GM12891 (cell line): ENCODE data around the gene EGFLAM.

ENCODE experiments used
- DNase-seq: peaks from one replicate; pipeline ENCODE4 v3.0.0; 2011; ENCODE audit warnings: low spot score; ENCODE audit not compliant: insufficient read length
- FAIRE-seq: peaks from 2 replicates; lab custom pipeline; 2011; peaks lifted over from hg19 to GRCh38; lab: Jason Lieb, UNC
- PAX5 ChIP-seq: IDR thresholded peaks from 2 replicates; pipeline ENCODE4 v1.6.1; 2011; ENCODE audit warnings: low read length, moderate library complexity, mild to moderate bottlenecking; ENCODE audit not compliant: insufficient read depth, severe bottlenecking
- POLR2A ChIP-seq: IDR thresholded peaks from 2 replicates; pipeline ENCODE4 v1.6.1; 2011; ENCODE audit warnings: low read depth, low read length, control low read depth
- POLR2AphosphoS5 ChIP-seq: IDR thresholded peaks from 2 replicates; pipeline ENCODE4 v1.6.1; 2011; ENCODE audit warnings: low read depth, low read length, control low read depth
- POU2F2 ChIP-seq: IDR thresholded peaks from 2 replicates; pipeline ENCODE4 v1.6.1; 2011; ENCODE audit warnings: low read depth, mild to moderate bottlenecking, control low read depth, low read length, moderate library complexity
- SPI1 ChIP-seq: IDR thresholded peaks from 2 replicates; pipeline ENCODE4 v1.6.1; 2011; ENCODE audit warnings: low read depth, low read length, control low read depth
- TAF1 ChIP-seq: IDR thresholded peaks from 2 replicates; pipeline ENCODE4 v1.6.1; 2011; ENCODE audit warnings: low read depth, low read length, control low read depth

EGFLAM gene

GRCh38 chr5:38441453-38442246 is 183.3 kb downstream of the EGFLAM start:
- FAIRE-seq (peak; percentile 92), DNase-seq (peak; percentile 62)
- no peak for TF ChIP-seq PAX5
- no peak for TF ChIP-seq TAF1
- no peak for TF ChIP-seq POLR2A
- no peak for TF ChIP-seq POLR2AphosphoS5
- TF ChIP-seq POU2F2 = no peak
- no peak for TF ChIP-seq SPI1

DNA sequence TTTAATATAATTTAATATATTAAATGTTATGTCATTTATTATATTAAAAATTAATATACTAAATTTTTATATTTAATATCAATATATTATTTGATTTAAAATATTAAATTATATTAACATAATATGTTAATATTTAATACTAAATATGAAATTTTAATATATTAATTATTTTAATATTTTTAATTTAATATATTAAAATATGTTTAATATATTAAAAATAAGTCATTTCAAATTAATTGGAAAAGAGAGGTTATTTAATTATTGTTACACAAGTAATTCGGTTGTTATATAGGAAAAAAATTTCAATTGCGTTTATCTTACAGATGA is 183.9 kb downstream of the EGFLAM start:
- no peak for DNase-seq
- no peak for TF ChIP-seq POU2F2
- no peak for TF ChIP-seq POLR2A
- no peak for FAIRE-seq

DNA sequence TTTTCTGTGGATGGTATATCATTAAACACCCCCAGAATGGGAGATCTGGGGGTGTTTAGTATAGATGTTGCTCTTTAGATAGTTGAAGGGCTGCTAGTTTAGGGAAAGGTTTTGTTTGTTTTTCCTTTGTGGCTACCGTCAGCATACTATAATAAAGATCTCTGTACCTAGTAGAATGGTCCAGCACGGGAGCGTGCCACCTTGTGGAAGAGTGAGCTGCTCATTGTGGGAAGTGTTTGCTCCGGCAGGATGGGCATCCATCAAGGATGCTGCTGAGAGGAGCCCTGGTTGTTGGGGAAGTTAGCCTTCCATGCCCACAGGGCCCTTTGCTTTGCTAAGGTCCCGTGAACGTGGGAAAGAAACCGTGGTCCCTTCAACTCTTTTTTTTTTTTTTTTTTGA is 185.0 kb downstream of the EGFLAM start:
- TF ChIP-seq SPI1 = no peak
- TF ChIP-seq PAX5 = no peak
- TF ChIP-seq POLR2A = no peak
- TF ChIP-seq POLR2AphosphoS5 = no peak
- no peak for TF ChIP-seq TAF1
- TF ChIP-seq POU2F2 = no peak
- DNase-seq = no peak
- no peak for FAIRE-seq

- TF ChIP-seq POLR2AphosphoS5 (no peak), PAX5 (no peak), SPI1 (no peak), POU2F2 (no peak), TAF1 (no peak), POLR2A (no peak)
- no peak for DNase-seq
- FAIRE-seq = no peak
Observed at GRCh38 chr5:38445374-38446028, 187.1 kb downstream of the EGFLAM start.

GRCh38 chr5:38446029-38446522 is 187.7 kb downstream of the EGFLAM start:
- FAIRE-seq (no peak), DNase-seq (no peak)
- TF ChIP-seq POLR2AphosphoS5 (no peak), POLR2A (no peak), SPI1 (no peak), POU2F2 (no peak), PAX5 (no peak), TAF1 (no peak)

DNA sequence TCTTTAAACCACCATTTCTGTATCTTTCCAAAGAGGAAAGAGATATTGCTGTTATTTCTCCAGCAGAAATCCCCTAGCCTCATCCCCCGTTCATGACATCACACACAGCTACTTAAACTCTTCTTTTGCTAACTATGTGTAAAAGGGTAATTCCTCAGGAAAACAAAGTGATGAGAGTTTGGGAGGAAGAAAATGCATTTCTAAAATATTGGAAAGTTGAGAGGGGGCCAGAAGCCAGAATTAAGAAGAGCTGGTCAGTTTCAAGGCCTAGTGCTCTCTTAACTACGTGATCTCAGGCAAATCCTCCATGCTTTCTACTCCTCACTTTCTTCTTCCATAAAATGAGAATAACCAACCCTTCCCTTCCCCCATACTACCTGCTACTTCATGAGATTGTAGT is 188.7 kb downstream of the EGFLAM start:
- TF ChIP-seq POU2F2 (no peak), POLR2AphosphoS5 (no peak), PAX5 (no peak), POLR2A (no peak), SPI1 (no peak), TAF1 (no peak)
- DNase-seq (no peak), FAIRE-seq (no peak)

DNA sequence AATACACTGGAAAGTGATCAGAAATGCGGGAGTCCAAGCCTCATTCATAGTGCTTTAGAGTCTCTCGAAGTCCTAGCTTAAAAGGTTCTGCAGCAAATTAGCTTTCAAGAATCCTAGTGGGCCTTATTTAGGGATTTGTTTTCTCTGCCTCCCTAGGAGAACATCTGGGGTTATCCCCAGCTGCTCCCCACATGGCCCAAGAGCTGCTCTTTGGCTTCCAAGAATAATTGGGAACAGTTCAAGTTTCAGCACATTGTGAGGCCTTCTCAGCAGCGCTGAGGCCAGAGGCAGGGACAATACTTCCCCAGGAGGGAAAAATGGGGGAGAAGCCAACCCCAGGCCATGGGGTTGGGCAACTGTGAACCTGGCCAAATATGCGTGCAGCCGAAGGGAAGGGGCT is 189.4 kb downstream of the EGFLAM start:
- DNase-seq = no peak
- no peak for TF ChIP-seq TAF1
- TF ChIP-seq SPI1 = no peak
- no peak for TF ChIP-seq POU2F2
- no peak for TF ChIP-seq PAX5
- no peak for TF ChIP-seq POLR2AphosphoS5
- no peak for TF ChIP-seq POLR2A
- no peak for FAIRE-seq

GRCh38 chr5:38448568-38449350 is 190.4 kb downstream of the EGFLAM start:
- FAIRE-seq = no peak
- no peak for TF ChIP-seq PAX5
- TF ChIP-seq POLR2AphosphoS5 = no peak
- no peak for TF ChIP-seq POU2F2
- TF ChIP-seq POLR2A = no peak
- no peak for TF ChIP-seq TAF1
- no peak for TF ChIP-seq SPI1
- no peak for DNase-seq

GRCh38 chr5:38450627-38451026 is 192.3 kb downstream of the EGFLAM start:
- TF ChIP-seq POLR2AphosphoS5 (no peak), PAX5 (no peak), TAF1 (no peak), POU2F2 (no peak), POLR2A (no peak), SPI1 (no peak)
- DNase-seq (no peak), FAIRE-seq (no peak)
